Glomerular visceral epithelial cell (primary cell): ENCODE results near the gene CNNM1.
A peak's percentile ranks its signal among the peaks of the same experiment; 100 is the strongest.

Experiments
- DNase-seq: peaks from one replicate; pipeline ENCODE4 v3.0.0-alpha.2; 2016; ENCODE audit errors: extremely low spot score

The CNNM1 gene

DNA sequence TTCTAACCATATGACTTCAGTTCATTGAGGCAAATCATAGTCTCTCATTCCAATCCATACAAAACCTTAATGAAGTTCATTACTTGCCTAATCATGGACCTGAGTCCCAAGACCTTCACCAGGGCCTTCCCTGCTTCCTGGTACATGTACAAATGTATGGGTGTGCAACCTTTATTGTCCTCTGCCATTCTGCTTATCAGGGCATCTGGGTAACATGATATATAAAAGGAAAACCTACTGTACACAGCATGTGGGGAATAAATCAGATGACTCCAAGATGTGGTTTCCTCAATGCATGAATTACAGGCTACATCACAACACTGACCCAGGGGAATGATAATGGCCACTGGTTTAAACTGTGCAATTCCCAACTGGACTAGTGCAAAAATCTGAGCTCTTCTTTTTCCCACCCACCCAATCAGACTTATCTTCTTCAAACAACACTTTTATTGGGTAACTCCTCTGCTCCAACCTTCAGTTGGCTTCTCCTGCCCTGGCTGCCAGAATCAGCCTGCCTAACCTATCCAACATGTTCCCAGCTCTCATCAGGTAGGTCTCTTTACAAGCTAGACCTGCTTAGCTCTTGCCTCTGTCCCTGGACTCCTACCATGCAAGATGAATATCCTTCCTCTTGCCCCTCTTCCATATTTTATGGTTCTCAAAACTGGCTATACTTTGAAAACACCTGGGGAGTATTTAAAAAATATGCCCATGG, 89.9 kb downstream of the CNNM1 start:
- DNase-seq, result no peak

DNA sequence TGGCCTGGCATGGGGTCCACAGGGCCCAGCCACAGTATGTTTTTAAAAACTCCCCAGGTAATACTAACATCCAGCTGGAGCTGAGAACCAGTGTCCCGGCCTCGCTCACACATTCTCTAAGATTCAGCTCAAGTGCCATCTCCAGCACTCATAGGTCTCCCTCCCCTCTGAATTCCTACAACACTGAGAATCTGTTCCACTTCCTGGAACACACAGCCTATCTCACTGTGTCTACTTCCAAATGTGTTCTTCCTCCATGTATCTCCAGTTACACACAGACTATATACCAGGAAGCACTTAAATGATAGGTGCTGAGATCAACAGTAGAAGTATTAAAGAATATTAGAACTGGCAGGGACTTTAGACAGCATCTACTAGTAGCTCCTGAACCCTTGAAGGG, 90.5 kb downstream of the CNNM1 start:
- no peak for DNase-seq

DNA sequence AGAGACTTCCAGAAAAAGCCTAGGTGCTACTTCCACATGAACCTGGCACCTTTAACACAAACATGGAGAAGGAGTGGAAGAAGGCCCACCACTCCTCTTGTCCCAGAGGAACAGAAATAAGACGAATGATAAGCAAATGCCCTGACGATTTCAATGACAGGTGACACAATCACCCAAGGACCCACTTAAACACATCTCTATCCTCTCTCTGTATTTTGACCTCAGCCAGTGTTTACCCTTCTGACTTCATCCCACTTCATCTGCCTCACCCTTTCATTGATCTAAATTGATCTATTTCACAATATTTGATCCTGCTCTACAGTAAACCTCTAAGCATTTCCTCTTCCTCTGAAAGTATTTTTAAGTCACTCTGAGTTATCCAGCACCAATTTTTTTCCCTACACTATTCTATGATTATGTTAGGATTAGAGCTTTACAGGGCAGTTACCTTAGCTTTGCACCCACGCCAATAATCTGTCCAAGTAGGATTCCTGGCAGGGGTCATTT, 92.1 kb downstream of the CNNM1 start:
- DNase-seq, result no peak

DNA sequence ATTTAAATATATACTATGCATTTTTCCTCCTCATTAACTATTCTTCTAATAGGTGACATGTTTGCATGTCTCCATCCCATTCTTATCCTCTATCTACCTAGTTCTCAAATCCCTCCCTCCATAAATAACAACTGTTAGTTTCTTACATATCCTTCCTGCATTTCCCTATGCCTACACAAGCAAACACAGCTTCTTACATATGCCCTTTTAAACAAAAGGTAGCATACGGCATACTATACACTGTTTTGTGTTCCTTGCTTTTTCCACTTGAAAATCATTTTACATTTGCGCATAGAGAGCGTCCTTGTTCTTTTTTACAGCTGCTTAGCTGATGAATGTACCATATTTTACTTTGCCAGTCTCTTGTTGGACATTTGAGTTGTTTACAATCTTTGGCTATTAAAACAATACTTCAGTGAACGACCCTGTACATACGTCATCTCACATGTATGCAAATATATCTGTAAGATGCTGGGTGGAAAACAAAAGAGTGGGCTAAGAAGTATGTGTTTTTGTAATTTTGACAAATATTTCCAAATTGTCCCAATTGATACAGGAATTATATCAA, 93.5 kb downstream of the CNNM1 start:
- DNase-seq, result no peak

DNA sequence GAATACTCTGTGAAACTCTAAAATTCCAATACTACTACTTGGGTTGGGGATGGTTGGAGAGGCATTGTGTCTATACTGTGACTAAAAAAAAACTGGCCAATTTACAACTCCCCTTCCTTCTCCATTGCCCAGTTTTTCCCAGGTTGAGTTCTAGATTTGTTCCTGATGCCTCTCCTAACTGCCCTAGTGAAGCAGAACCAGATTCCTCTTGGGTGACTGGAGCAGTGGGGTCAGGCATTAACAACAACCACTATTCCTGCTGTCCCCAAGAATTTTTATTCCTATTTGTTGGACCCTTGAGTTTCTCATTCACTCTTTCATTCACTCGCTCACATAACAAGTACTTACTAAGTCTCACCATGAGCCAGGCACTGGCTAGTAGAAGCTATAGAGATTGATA, 95.5 kb downstream of the CNNM1 start:
- no peak for DNase-seq

DNA sequence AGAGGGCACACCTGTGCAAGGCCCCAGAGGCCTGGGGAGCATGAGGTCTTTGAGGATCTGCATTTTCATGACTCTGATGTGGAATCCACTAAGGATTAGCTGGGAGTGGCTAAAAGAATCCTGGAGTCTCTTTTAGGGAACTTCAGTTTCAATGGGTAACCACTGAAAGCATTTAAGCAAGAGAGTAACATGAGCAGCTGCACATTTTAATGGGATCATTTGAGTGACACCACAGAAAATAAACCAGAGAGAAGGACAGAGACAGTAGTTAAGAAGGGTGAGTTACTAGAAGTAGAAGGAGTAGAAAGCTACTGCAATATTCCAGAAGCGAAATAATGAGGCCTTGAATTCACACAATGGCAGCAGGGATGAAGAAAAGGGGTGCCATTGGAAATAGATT, 96.0 kb downstream of the CNNM1 start:
- DNase-seq, result no peak

DNA sequence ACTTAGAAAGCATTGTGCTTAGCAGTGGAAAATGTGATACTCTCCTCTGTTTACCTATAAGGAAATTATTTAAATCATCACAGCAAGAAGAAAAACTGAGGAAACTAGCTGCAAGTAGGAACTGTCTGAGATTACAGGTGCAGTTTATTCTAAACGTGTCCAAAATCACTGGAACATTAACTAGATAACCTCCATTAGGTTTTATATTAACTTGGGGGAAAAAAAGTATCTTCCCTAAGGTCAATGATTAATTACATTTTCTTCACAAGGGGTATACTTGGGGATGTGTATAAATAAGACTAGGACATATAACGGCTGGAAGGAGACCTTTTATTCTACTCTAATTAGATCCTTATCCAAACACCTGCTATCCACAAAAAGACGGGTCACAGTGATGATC, 97.5 kb downstream of the CNNM1 start:
- peak; percentile 34 for DNase-seq

DNA sequence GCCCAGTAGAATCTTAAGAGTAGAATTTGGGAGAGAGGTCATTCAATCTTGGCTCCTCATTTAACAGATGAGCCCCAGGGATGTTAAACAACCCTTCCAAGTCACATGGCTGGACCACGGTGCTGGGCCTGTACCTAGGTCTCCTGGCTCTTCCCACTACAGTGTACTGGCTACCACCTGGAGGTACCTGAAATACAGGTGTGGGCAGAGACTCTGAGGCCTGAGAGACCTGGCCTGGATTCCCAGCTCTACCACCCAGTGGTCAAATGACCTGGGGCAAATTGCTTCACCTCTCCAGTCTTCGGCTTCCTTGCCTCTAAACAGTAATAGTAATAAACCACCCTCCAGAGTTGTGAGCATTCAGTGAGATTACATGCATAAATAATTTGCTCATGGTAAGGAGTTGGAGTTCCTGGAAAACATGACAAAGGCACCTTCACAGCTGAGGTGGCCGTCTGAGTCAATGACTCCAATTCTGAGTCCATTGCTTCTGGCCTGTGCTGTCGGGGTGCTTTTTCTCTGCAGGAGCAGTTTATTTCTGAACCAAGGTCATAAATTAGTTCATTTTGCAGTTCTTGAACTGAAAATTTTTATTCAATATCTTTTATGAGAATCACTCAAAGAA, 98.5 kb downstream of the CNNM1 start:
- no peak for DNase-seq

DNA sequence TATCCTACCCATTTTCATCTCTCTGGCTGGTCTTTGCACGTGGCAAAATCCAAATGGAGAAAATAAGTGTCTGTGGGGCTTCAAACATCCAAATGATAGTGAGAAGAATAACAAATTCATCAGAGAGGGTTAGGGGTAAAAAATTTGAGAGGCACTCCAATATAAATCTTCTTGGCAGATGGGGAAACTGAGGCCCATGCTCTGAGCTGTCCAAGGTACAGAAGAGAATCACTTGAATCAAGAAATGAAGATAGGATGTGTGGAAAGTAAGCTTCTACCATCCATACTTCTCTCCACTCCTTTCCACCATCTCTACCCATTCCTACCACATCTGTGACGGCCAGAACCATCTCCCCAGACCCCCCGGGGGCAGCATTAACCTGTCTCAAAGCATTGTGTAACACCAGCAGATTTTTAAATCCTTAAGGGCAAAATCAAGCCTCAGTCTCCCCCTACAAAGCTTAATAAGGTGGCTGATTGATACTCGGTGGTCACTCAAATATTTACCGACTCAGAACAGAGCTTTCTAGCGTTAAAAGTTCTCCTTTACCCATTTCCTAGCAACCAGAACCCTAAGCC, 100.5 kb downstream of the CNNM1 start:
- DNase-seq, result no peak

DNA sequence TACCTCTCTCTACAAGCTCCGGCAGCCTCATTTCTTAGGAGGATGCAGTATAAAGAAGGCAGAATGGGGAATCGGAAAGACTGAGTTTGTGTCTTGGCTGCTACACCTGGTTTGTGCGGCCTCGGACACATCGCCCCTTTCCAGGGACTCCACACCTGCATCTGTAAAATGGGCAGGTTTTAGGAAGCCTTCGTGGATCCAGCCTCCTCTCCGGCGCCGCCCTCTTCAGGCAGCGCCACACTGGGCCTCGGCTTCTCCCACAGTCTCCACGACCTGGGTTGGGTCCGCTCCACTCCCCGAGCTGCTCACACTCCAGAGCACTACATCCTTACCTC, 100.9 kb downstream of the CNNM1 start:
- no peak for DNase-seq

DNA sequence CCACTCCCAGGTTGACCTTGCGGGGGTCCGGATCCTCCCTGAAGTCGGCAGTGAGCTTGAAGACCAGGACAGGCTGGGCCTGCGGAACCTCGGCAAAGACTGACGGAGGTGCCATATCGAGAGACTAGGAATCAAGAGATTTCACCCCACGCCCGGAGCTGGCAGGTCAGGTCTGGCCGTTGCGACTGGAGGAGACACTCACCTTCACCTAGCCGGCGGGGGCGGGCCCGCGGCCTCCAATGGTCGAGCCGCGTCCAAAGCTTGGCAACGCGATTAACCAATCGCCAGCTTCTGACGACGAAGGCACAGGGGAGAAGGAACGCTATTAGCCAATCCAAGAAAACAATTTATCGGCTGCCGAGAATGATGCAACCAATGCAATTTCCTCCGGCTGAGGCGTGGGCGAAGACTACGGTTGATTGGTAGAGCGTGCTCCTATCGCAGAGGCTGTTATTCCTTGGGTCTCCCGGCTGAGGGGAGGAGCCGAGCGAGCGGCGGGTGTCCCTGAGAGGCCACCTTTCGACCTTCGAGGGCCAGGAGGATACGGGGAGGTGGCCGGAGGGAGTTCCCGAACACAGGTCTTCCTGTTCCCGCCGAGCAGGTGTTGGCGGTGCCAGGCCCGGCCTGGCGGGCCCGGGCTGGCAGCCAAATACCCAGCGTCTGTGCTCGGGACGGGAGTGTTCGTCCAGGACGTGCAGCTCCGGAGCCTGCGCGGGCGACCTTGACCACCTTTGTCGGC, 101.5 kb downstream of the CNNM1 start, which contains the start of gene GOT1:
GOT1 (minus strand) TSS at position 174 of the 739 bp plus-strand sequence; CDS start at position 115, 59 bp downstream.
- peak; percentile 98 for DNase-seq

DNA sequence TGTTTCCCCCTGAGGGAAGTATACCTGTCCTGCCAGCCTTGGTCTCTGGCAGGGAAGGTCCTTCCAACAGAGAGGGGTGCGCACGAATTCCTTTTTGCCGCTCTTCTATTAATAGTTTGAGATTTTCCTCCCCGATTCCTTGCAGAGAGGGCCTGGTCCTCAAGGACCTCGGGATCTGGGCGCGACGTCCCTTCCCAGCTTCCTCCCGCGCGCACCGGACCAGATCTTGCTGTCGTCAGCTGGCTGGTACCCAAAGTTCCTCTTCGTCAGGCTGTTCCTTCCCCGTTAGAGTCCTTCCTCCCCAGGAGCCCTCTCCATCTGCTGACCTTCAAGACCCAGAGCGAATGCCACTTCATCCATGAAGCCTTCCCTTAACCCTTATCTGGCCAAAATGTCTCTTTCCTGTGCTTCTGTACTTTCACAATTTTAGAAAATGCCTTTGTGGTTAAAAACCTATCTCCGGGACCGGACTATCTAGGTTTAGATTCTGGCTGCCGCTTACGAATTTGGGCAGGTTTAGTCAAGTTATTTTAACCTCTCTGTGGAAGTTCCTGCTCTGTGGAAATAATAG, 102.1 kb downstream of the CNNM1 start:
- DNase-seq, result peak; percentile 52

DNA sequence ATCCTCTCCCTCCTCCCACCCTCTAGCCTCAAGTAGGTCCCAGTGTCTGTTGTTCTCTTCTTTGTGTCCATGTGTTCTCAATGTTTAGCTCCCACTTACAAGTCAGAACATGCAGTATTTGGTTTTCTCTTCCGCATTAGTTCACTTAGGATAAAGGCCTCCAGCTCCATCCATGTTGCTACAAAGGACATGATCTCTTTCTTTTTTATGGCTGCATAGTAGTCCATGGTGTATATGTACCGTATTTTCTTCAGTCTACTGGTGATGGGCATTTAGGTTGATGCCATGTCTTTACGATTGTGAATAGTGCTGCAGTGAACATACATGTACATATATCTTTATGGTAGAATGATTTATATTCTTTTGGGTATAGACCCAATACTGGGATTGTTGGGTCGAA, 102.9 kb downstream of the CNNM1 start:
- no peak for DNase-seq

DNA sequence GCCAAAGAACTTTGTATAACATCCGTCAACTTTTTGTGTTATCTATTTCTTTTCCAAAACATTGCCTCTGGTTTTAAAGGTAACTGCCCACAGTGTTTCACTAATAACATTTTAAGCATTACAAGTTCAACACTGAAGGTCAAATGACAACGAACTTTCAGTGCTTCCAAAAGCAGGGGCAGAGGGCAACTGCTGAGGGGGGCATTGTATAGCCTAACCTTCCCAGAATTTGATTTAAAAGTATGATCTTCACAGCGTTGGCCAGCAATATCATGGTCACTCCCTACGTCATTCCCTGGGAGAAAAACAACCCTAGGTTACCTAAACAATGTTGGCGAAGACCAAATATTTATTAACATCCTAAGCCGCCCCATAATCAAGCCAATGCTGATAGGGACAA, 103.7 kb downstream of the CNNM1 start:
- DNase-seq, result no peak

DNA sequence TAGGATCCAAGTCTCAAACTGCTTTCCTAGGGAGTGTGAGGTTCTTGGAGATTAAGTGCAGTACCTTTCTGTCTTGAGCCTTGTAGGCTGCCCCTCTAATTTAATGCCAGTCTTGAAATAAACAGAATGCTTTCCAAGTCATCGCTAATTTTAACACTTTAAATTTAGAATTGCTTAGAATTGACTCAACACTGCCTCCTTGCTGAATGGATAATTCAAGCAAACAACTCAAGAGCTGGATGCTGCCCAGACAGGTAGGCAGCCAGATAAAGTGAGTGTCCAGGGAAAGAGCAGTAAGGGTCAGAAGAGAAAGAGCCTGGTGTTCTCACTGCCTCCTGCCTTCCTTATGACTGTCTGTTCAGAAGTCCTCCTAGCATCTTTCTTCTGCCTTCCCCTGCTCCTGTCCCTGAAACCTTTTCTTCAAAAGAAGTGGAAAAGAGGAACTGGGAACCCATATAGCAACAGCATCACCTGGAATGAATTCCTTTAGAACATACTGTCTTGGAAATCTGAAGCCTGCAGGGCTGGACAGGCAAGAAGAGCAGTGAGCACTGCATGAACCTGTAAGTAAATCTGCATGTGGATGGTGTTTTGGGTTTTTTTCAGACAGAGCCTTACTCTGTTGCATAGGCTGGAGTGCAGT, 104.3 kb downstream of the CNNM1 start:
- no peak for DNase-seq

DNA sequence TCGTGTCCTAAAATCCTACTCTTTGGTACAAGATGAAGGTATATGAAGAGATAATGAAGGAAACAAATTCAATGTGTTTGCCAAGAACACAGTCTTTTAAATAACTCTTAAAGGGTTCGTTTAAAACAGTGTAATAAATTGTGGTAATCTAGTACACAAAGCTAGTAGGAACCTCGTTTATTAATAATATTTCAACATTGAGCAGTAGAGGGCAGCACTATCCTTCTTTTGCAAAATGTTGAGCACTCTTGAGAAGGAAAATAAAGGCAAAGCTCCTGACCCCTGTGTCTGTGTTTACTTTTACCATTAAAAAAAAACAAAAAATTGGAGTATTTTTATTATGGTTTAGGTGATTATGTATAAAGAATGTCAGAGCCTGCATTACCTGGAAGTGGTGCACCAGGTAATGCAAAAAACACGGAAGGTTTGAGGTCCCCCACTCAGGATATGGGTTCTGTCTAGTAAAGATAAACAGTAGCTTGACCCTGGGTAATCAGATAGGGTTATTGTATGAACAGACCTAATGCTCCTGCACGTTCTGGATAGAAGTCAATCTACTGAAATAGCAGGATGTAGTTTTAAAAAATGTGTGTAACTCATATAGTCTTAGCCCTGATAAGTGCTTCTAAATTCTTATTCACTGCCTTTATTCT, 107.0 kb downstream of the CNNM1 start:
- DNase-seq, result peak; percentile 54

DNA sequence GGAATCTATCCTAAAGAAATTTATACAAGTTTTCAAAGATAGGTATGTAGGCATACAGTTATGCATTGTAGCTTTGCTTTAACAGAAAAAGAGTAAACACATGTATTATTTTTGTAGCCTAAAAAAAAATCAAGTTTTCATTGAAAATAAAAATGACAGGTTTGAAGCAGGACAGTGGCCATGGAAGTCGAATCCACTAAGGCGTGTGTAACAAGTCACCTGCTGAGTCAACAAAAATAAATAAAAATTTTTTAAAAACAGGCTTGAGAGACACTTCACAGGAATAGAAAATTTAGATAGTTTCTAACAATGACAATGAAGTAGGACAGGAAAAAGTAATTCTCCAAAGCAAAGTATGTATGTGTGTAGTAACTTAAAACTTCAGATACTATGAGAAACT, 109.7 kb downstream of the CNNM1 start:
- DNase-seq, result no peak

DNA sequence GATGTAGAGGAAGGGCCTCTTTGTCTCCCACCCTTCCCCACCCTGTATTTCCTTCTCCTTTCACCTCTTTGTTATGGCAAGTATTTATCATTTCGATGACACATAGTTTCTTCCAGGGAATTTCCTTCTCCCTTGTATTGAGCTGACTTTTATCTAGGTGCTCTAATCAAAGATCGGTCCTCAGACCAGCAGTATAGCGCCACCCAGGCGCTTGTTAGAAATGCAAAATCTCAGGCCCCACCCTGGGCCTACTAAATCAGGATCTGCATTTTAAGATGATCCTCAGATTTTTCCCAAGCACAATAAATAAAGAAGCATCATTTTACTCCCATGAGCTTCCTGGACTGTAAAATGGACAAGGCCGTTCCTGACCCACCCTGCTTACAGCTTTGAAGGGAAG, 113.2 kb downstream of the CNNM1 start:
- no peak for DNase-seq

DNA sequence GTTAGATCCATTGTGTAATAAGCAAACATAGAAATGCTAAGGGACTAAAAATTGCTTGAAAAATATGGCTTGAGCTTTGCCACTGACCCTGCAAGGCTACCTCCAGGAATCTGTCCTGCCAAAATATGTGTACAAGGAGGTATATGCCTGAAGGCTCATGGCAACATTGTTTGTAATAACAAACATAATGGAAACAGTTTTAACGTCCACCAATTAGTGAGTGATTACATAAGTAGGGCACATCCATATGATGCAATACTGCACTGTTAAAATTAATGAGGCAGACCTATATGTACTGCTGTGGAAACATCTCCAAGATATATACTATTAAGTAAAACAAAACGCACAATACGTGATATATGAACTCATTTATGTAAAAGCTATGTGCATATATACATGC, 114.3 kb downstream of the CNNM1 start:
- DNase-seq, result no peak
